Esophagus muscularis mucosa (tissue), 4 donors: ENCODE results near the gene TTC27. TPM values are rescaled to one million over a fixed set of nuclear protein-coding genes. Genes with fewer than 3 reads are reported as not detected.
"Not testable (repeated sequence)": the region's sequence is repeated elsewhere in the genome, so short reads cannot be mapped to it uniquely, and the experiment has no call there.

Experiments
- DNase-seq: peaks from one replicate; pipeline ENCODE4 v3.0.0-alpha.2; 2017; ENCODE audit errors: extremely low spot score
- H3K27ac ChIP-seq, 4 donors: fragments of 200-600 bp; sonication (generic); replicated peaks in 1 of 4; 1 replicate in 3 of 4; 2 replicates in 1 of 4; pipeline ENCODE4 v1.5.1; 2016 to 2019; ENCODE audit warnings: mild to moderate bottlenecking in 1 of 4
- H3K27me3 ChIP-seq, 4 donors: fragments of 200-600 bp; sonication (generic); one replicate each; pipeline versions ENCODE4 v1.5.1 to v1.6.0; 2016 to 2019
- H3K36me3 ChIP-seq, 4 donors: fragments of 200-600 bp; sonication (generic); one replicate each; pipeline ENCODE4 v1.5.1; 2016 to 2019
- H3K4me1 ChIP-seq, 4 donors: fragments of 200-600 bp; sonication (generic); one replicate each; pipeline ENCODE4 v1.5.1; 2016 to 2019
- H3K4me3 ChIP-seq, 4 donors: fragments of 200-600 bp; sonication (generic); 1 replicate in 2 of 4; 2 replicates in 2 of 4; pipeline ENCODE4 v1.5.1; 2016 to 2019; ENCODE audit warnings: mild to moderate bottlenecking in 4 of 4, moderate library complexity in 1 of 4
- H3K9me3 ChIP-seq, 4 donors: fragments of 200-600 bp; sonication (generic); 1 replicate in 3 of 4; 2 replicates in 1 of 4; pipeline ENCODE4 v1.5.1; 2016 to 2019
- CTCF ChIP-seq, 3 experiments: fragments of 200-600 bp in 2 of 3; fragments of 450-650 bp in 1 of 3; sonication (generic) in 2 of 3; IDR thresholded peaks; one replicate each; pipeline ENCODE4 v1.5.1; 2017 to 2019; ENCODE audit warnings: antibody characterized with exemption in 3 of 3, mild to moderate bottlenecking in 2 of 3, moderate library complexity in 1 of 3
- EP300 ChIP-seq: sonication (generic); formaldehyde crosslinking; IDR thresholded peaks from one replicate; pipeline ENCODE4 v1.6.1; 2017; ENCODE audit warnings: antibody characterized with exemption
- POLR2A ChIP-seq: fragments of 450-650 bp; IDR thresholded peaks from one replicate; pipeline ENCODE4 v1.6.1; 2017; ENCODE audit warnings: antibody characterized with exemption, moderate library complexity, mild to moderate bottlenecking, low read depth
- POLR2AphosphoS5 ChIP-seq, 2 donors: sonication (generic); formaldehyde crosslinking; IDR thresholded peaks; one replicate each; pipeline ENCODE4 v1.6.1; 2017; ENCODE audit warnings: antibody characterized with exemption in 2 of 2
- WGBS: methylation state at CpG from one replicate; pipeline ENCODE4 v1.1.5; 2018; 5-methylcytosine and 5-hydroxymethylcytosine counted together
- intact Hi-C: fragments of 100-400 bp; cut with DNase I; formaldehyde crosslinking; loops from one replicate; pipeline ENCODE4 v1.15.1; 2023
- total RNA-seq, 4 donors: library from RNA; depleted of rRNA; stranded (reverse); fragments of >200 nt; gene quantifications; one replicate each; pipeline versions ENCODE4 v1.1.0 to v1.2.1, GENCODE V29; 2016

TTC27 gene
- total RNA-seq, 4 donors from 2014 or later: 9.8 to 13.7 (median 12.3) TPM

- H3K4me3 ChIP-seq: no peak overlapping the region
- intact Hi-C loops: no loop called here
- no peak overlapping the region for H3K27ac ChIP-seq
- H3K36me3 ChIP-seq: peaks cover 0 to 10% (median 3%) of the 10 kb centered on the region in 4 donors
- H3K4me1 ChIP-seq: peaks cover 10 to 22% (median 13%) of the 10 kb centered on the region in 4 donors
- TF ChIP-seq POLR2A (no peak), EP300 (no peak), POLR2AphosphoS5 (IDR thresholded peaks at IDR 0.05) (no peak), CTCF (IDR thresholded peaks at IDR 0.05) (no peak)
- DNase-seq: no peak
- H3K9me3 ChIP-seq: no peaks in the 10 kb centered on the region
- H3K27me3 ChIP-seq: no peaks in the 10 kb centered on the region
- WGBS: 94% methylated on average over 3 of the region's 3 CpGs
Measured at GRCh38 chr2:32723467-32724079, 95.7 kb downstream of the TTC27 start.

GRCh38 chr2:32726678-32727077 is 98.8 kb downstream of the TTC27 start:
- DNase-seq, H3K4me3 ChIP-seq, H3K9me3 ChIP-seq, H3K4me1 ChIP-seq, intact Hi-C loops, H3K27ac ChIP-seq, H3K27me3 ChIP-seq: not testable (repeated sequence)
- H3K36me3 ChIP-seq: peaks cover 0 to 10% (median 3%) of the 10 kb centered on the region in 4 donors
- WGBS: 91% methylated on average over 5 of the region's 5 CpGs

GRCh38 chr2:32727157-32727556 is 99.3 kb downstream of the TTC27 start:
- 80% methylated on average over 1 of the region's 1 CpG for WGBS
- no peak for DNase-seq
- intact Hi-C loops: no loop called here
- Histone ChIP-seq H3K4me1 (no peaks in the 10 kb centered on the region), H3K9me3 (no peaks in the 10 kb centered on the region), H3K36me3 (peaks cover 0 to 10% (median 3%) of the 10 kb centered on the region in 4 donors), H3K4me3 (no peak overlapping the region), H3K27ac (no peak overlapping the region), H3K27me3 (no peaks in the 10 kb centered on the region)
- TF ChIP-seq POLR2AphosphoS5 (IDR thresholded peaks at IDR 0.05): no peak
- TF ChIP-seq POLR2A: no peak
- no peak for TF ChIP-seq CTCF (IDR thresholded peaks at IDR 0.05)
- TF ChIP-seq EP300: no peak

DNA sequence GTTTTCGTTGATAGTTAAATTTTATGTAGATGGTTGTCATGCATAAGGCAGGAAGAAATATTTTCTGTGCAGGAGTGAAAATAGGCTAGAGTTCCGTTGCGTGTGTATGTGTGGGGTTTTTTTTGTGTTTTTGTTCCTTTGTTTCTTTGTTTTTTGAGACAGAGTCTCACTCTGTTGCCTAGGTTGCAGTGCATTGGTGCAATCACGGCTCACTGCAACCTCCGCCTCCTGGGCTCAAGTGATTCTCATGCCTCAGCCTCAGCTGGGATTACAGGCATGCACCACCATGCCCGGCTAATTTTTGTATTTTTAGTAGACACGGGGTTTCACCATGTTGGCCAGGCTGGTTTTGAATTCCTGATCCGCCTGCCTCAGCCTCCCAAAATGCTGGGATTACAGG is 103.1 kb downstream of the TTC27 start:
- H3K27me3 ChIP-seq, H3K4me1 ChIP-seq, DNase-seq, H3K36me3 ChIP-seq, H3K9me3 ChIP-seq, intact Hi-C loops, H3K4me3 ChIP-seq, H3K27ac ChIP-seq: not testable (repeated sequence)
- 95% methylated on average over 8 of the region's 8 CpGs for WGBS

DNA sequence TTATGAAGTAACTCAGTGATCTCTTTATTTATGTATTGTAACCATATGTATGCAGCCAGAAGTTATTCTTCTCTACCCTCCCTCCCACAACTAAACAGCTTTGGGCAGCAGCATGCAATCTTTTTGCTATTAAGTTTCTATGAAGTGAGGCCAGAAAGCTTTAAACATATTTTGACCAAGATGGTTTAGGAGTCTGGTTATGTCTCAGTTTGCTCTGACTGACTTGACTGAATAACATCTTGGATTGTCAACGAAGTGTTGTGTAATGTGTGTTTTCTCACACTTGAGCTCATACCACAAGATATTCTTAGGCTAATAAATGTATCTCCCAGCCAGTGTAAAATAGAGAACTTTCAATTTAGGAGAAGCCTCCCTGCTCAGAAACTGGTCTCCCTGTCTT is 104.3 kb downstream of the TTC27 start:
- Histone ChIP-seq H3K27me3 (no peaks in the 10 kb centered on the region), H3K36me3 (peaks cover 0 to 11% (median 6%) of the 10 kb centered on the region in 4 donors), H3K4me3 (no peak overlapping the region), H3K27ac (no peak overlapping the region), H3K9me3 (no peaks in the 10 kb centered on the region), H3K4me1 (no peaks in the 10 kb centered on the region)
- intact Hi-C loops: no loop called here
- DNase-seq: no peak
- WGBS: 53% methylated on average over 1 of the region's 1 CpG
- TF ChIP-seq POLR2AphosphoS5 (IDR thresholded peaks at IDR 0.05): no peak
- TF ChIP-seq CTCF (IDR thresholded peaks at IDR 0.05): no peak
- no peak for TF ChIP-seq POLR2A
- no peak for TF ChIP-seq EP300

- no peak for DNase-seq
- Histone ChIP-seq H3K9me3 (no peaks in the 10 kb centered on the region), H3K4me1 (no peaks in the 10 kb centered on the region), H3K36me3 (peaks cover 0 to 19% (median 11%) of the 10 kb centered on the region in 4 donors), H3K27ac (no peak overlapping the region), H3K4me3 (no peak overlapping the region), H3K27me3 (no peaks in the 10 kb centered on the region)
- 72% methylated on average over 2 of the region's 2 CpGs for WGBS
- no peak for TF ChIP-seq CTCF (IDR thresholded peaks at IDR 0.05)
- no peak for TF ChIP-seq EP300
- TF ChIP-seq POLR2AphosphoS5 (IDR thresholded peaks at IDR 0.05): no peak
- no peak for TF ChIP-seq POLR2A
- intact Hi-C loops: no loop called here
Measured at GRCh38 chr2:32732912-32733472, 105.1 kb downstream of the TTC27 start.
